Gastrocnemius medialis (tissue), 4 donors: ENCODE results near the gene CCL1.

Experiments
- POLR2A ChIP-seq, 2 donors: fragments of 450-650 bp; IDR thresholded peaks; one replicate each; pipeline ENCODE4 v1.6.1; 2017; ENCODE audit warnings: antibody characterized with exemption in 2 of 2, mild to moderate bottlenecking in 2 of 2, moderate library complexity in 2 of 2
- TF ChIP-seq, protein P1 (sequence below), 5 experiments: fragments of 450-650 bp in 3 of 5; fragments of 200-600 bp in 2 of 5; sonication (generic) in 2 of 5; IDR thresholded peaks in 4 of 5; conservative IDR thresholded peaks in 1 of 5; 1 replicate in 4 of 5; 2 replicates in 1 of 5; pipeline ENCODE4 v1.5.1; 2016 to 2019; ENCODE audit warnings: antibody characterized with exemption in 5 of 5, mild to moderate bottlenecking in 3 of 5, moderate library complexity in 3 of 5

- TF ChIP-seq, protein P1, sequence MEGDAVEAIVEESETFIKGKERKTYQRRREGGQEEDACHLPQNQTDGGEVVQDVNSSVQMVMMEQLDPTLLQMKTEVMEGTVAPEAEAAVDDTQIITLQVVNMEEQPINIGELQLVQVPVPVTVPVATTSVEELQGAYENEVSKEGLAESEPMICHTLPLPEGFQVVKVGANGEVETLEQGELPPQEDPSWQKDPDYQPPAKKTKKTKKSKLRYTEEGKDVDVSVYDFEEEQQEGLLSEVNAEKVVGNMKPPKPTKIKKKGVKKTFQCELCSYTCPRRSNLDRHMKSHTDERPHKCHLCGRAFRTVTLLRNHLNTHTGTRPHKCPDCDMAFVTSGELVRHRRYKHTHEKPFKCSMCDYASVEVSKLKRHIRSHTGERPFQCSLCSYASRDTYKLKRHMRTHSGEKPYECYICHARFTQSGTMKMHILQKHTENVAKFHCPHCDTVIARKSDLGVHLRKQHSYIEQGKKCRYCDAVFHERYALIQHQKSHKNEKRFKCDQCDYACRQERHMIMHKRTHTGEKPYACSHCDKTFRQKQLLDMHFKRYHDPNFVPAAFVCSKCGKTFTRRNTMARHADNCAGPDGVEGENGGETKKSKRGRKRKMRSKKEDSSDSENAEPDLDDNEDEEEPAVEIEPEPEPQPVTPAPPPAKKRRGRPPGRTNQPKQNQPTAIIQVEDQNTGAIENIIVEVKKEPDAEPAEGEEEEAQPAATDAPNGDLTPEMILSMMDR (IDR thresholded peaks at IDR 0.05 in 4 of 5, conservative IDR thresholded peaks at IDR 0.05 in 1 of 5) = no peak
- no peak for TF ChIP-seq POLR2A (IDR thresholded peaks at IDR 0.05)
Measured at GRCh38 chr17:34401165-34401564, 38.1 kb upstream of the CCL1 start.
